ENCODE measurements around the gene GRIK4. TPM values are rescaled to one million over a fixed set of nuclear protein-coding genes. Genes with fewer than 3 reads are reported as not detected.

Gene GRIK4
- total RNA-seq, 1 donor from 2014 or later, result 0.10 TPM

DNA sequence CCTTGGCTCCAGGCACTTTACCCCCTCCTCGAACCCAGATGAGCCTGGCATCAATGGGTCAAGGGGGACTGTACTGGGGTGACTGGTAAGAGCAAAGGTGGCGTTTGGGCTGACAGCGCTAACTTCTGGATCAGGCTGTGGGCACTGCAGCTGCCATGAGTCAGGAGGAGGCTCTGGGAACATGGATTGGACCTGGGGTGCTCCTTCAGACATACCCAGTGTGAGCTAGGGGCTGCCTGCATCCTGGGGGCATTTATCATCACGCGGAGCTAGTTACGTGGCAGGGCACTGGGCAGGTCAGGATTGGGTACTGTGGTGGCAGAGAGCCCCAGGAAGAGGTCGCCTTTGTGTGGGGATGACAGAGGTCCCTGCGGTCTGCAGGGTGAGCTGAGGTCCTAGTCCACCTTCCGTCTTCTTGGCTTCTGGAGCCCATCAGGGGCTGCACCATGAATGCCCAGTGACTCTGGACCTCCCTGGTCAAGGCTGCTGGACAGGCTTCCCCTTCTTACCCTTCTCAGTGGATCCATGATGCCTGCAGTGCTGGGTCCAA lies 13.1 kb downstream of the GRIK4 start:
- DNase-seq (ENCODE audit: low spot score), result no peak

DNA sequence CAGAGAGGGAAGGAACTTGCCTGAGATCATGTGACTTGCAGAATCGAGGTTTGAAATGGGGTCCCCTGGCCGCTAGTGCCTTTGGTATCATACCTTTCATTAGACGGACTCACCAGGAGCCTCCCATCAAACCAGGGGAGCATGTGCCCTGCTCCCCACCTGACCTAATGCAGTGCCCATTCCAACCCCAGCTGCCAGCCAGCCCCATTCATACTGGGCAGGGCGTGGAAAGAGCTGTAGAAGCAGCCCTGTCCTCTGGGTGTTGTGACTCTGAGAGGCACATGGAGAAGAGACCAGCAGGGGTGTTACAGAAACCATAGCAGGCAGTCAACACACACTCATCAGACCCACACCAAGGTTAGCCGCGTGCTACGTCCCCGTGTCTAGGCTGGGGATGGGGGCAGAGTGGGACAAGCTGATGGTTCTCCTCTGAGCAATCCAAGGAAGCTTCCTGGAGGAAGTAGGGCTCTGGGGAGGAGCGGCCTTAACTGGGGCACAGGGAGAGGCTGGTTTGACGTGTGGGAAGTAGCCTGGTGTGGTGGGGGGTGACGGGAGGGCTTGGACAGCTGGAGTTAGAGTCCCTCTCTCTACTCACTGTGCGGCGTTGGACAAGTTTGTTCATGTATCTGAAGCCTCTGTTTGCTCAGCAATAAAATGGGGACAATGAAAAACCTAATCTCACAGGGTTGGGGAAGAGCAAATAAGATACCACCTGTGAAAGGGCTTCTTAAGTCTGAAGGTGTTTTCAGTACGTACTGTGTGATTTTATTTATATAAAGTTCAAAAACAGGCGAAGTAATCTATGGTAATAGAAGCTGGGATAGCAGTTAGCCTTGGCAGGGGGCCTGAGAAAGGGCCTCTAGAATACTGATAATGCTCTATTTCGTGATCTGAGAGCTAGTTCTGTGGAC lies 14.0 kb downstream of the GRIK4 start:
- DNase-seq (ENCODE audit: low spot score), result no peak

DNA sequence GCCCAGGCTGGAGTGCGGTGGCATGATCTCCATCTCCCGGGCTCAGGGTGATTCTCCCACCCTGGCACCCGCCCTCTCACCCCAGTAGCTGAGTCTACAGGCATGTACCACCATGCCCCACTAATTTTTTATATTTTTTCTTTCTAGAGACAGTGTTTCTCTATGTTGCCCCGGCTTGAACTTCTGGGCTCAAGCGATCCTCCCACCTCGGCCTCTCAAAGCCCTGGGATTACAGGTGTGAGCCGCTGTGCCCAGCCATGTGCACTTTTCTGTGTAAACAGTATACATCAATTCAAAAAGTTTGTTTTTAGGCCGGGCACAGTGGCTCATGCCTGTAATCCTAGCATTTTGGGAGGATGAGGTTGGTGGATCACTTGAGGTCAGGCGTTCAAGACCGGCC lies 14.7 kb downstream of the GRIK4 start:
- DNase-seq (ENCODE audit: low spot score), result no peak

DNA sequence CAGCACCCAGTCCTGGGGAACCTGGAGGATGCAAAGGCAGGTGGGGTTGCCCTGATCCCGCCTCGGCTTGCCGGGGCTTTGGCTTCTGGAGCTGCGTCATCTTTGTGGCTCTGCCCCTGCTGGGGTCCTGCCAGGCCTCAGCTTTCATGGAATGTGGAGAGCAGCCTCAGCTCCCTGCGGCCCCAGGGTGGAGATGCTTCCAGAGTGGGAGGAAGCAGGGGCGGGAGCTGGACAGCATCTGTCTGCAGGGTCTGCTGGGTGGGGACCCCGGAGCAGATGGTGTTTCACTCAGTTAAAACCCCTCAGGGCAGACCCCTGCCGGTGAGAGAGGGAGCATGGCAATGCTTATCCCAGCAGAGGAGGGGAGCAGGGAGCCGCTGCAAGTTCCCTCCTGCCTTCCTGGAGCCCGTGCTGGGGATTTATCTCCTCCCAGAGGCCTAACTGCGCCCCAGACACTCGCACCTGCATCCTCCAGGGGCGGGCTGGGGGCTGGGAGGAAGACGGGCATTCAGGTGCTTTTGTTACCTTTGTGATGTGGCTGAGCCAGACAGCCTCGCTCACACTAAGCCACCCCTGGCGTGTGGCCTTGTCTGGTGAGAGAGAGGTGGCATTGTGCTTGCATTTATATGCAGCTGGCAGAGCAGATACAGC lies 15.7 kb downstream of the GRIK4 start:
- no peak for DNase-seq (ENCODE audit: low spot score)

DNA sequence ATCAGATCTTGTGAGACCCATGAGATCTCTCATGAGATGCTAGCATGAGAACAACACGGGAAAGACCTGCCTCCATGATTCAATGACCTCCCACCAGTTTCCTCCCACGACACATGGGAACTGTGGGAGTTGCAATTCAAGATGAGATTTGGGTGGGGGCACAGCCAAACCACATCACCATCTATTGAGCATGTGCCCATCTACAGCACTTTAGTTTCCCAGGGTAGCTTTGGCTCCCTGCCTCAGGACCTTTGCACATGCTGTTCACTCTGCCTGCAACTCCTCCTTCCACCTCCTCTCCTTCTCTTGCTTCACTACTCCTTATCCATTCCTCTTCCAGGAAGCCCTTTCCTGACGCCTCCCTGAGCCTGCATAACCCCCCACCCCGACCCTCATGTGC lies 17.2 kb downstream of the GRIK4 start:
- no peak for DNase-seq (ENCODE audit: low spot score)

DNA sequence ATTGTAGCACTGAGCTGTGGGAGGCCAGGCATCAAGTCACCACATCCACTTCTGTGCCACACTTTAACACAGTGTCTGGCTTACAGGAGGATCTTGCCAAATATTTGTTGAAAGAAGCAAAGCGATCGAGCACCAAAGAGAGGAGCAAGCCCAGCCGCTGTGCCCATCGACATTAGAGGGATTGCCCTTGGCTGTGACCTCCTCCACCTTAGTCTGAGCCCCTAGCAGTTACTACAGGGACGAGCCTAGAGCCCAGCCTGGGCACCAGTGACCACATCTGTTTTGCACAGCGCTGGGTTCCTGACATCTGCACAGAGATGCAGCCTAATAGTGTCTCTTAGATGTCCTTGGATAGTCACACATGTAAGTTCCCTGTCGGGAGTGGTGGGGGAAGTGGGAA lies 17.7 kb downstream of the GRIK4 start:
- no peak for DNase-seq (ENCODE audit: low spot score)

DNA sequence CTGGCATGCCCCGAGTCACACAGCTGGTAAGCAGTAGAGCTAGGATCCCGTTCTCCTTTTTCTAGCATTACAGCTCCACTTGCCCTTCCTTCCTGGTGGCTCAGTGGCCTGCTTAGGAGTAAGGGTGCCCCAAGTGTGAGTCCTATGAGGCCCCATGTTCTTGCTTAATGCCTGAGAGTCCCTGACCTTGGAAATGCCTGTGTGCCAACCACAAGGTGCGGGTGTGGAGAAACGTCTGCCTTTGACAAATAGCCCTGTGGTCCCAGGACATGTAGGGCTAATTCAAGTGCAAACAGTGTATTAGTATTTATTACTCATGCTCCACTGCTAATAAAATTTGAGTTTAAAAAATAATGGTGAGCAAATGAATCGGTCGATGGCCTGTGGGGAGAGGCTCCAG lies 18.4 kb downstream of the GRIK4 start:
- no peak for DNase-seq (ENCODE audit: low spot score)

DNA sequence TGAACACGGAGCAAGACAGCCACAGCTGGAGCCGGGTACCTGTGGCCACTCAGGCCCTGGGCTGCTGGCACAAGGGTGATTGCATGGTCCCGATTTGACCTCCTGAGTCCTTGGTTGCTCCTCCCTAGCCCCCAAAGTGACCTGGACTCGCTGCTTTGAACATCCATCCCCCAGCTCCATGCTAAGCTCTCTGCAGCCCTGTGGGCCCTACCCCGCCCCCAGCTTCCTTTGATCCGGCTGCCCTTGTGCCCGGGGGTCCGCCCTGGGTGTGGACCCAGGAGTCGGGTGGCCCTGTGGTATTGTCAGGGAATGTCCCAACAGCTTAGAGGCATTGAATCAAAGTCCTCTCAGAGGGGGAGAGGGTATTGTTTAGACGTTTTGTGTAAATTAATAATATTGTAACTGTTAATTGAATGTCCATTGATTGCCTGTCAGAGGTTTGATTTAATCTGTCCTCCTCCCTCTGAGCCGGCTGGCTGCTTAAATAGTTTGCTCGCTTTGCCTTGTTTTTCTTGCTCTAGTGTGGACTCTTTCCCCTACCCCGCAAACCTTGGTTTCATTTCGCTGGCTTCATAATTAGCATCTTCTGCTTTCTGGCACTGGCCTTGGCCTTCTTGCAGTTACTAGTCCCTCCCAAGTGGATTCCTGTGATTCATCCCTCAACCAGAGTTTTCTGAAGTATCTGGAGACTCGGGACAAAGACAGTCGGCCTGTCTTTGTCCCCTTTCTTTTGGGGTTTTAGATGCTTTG lies 20.7 kb downstream of the GRIK4 start:
- DNase-seq (ENCODE audit: low spot score), result no peak

DNA sequence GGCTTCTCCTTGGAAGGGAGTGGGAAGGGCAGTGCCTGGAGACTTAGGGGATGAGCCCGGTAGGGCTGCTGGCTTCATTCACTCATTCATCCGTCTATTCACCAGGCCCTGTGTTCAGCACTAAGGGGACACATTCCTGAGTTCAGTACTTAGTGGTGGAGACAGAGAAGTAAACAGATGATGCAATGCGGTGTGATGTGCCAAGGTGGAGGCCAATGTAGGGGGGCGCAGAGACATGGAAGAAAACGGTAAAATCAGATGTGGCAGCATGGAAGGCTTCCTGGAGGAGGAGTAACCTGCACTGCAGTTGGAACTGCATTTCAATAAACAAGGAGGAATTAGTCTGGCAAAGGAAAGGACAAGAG lies 21.3 kb downstream of the GRIK4 start:
- no peak for DNase-seq (ENCODE audit: low spot score)

DNA sequence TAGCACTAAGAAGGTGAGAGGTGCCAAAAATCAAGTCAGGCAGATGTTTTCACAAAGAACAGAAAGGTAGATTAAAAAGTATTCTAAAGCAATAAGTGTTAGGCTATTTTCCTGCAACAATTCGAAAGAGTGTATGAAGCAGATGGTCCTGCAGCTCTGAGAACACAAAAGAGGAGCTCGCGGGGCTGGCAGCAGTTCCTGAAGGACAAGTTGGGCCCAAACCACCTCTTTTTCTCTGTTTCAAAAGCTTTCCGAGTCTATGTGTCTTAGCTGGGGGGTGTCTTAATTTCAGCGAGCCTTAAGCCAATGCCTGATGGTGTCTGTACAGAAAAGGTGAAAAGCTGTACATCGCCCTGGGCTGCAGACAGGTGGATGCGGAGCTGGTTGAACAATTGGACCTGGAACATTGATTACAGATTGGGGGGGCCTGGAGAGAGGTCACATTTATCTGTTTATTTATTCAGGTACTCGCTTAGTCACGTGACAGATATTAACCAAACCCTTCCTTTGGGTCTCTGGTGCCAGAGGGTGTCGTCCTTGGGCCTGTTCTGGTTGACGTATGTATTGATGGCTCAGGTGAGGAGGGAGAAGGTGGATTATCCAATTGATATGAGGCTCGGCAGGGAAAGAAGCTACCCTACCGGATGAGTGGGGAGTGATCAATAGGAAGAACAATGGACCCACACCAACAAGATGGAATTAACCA lies 24.7 kb downstream of the GRIK4 start:
- no peak for DNase-seq (ENCODE audit: low spot score)

DNA sequence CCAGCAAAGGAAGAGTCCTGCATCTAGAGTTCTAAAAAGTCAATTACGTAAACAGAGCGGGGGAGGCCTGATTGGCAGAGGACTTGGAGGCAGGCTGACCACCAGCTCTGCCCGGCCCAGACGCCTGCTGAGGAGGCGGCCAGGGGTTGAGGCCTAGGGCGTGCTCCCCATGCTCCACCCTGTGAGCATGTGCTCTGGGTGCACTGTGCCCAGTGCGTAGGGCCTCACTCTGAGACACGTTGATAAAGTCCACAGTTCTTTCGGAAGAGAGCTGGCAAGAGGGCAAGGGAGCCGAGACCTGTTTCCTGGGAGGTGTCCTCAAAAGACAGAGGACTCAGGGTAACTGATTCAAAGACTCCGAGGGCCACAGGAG lies 25.2 kb downstream of the GRIK4 start:
- no peak for DNase-seq (ENCODE audit: low spot score)

DNA sequence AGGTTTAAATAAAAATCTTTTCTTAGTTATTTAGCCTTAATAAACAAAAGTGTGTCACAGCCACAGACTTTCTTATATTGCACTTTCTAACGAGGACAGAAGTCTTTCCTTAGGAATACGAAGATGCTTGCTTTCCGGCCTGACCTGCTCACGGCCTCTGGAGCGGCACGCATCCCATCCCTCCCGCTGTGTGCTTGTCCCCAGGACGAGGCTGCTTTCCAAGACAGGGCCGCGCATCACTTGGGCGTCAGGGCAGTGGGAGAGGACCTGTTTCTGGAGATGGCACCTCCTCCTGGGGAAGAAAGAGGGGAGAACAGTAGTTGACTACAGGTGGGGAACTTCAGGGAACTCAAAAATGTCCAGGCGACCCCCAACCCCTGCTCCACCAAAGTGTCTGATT lies 26.4 kb downstream of the GRIK4 start:
- DNase-seq (ENCODE audit: low spot score), result no peak

DNA sequence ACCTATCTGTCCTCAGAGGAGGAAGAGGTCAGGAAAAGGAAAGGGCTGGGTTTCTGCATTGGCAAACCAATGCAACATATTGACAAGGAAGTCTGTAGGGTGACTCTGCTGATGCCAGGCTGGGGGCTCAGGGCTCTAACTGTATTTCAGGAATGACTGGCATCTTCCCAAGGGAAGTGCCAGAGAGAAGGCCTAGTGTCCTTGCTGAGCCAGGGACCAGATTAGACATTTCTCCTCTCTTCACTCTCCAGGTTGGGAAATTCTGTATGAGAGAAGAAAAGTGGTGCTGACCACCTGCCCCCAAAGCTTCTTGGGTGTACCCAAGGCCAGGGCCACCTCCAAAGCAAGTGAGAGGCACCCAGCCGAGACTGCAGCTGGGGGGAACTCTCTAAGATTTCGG lies 27.2 kb downstream of the GRIK4 start:
- DNase-seq (ENCODE audit: low spot score), result no peak

DNA sequence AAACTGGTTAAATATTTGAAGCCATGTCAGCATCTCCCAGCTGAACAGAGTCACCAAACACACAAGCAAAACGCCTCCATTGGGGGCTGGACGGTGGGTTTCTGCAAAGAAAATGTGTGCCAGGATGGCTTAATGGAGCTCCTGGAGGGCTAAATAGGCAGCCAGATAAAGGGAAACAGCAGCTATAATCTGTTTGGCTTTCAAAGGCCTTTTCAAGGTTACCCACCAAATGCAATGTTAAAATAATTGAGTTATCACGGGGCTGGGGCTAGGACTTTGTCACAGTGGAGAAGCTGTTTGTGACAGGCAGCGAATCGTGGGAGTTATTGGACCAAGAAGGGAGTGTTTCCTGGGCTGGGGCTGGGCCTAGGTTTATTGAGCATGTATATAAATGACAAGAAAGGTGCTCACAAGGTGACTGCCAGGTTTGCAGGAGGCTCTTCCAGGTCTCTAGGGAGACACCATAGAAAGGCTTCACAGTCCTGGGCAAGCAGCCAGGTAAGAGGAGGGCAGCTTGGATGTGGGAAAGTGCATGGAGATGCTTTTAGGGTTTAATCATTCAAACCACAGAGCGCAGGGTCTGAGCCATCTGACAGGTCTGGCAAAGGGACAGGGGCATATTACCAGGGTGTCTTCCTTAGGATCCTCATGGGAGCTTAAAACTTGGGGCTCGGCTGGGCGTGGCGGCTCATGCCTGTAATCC lies 28.3 kb downstream of the GRIK4 start:
- DNase-seq (ENCODE audit: low spot score), result no peak

DNA sequence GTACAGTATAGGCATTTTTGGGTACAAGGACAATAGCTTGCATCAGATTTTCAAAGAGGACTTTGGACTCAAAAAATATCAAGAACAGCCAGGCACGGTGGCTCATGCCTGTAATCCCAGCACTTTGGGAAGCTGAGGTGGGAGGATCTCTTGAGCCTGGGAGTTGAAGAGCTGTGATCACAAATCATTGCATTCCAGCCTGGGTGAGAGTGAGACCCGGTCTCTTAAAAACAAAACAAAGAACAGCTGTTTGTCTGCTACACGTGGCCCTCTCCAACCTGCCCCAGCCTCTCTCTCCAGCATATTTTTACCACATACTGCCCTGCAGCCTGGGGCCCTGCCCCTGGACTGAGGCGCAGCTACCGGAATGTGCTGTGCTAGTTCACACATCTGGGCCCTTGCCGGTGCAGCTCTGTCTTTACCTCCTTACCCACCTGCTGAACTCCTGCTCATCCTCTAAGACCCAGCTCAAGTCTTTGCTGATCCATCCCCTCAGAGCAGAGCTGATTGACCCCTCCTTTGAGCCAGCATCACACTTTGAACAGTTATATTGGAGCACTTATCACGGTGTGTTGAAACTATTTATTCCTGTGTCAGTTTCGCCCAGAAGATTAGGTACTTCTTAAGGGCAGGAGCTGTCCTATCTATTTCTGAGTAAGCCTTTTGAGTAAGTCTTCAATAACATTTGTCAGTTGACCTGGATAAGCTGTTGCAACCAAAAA lies 29.4 kb downstream of the GRIK4 start:
- DNase-seq (ENCODE audit: low spot score), result no peak

DNA sequence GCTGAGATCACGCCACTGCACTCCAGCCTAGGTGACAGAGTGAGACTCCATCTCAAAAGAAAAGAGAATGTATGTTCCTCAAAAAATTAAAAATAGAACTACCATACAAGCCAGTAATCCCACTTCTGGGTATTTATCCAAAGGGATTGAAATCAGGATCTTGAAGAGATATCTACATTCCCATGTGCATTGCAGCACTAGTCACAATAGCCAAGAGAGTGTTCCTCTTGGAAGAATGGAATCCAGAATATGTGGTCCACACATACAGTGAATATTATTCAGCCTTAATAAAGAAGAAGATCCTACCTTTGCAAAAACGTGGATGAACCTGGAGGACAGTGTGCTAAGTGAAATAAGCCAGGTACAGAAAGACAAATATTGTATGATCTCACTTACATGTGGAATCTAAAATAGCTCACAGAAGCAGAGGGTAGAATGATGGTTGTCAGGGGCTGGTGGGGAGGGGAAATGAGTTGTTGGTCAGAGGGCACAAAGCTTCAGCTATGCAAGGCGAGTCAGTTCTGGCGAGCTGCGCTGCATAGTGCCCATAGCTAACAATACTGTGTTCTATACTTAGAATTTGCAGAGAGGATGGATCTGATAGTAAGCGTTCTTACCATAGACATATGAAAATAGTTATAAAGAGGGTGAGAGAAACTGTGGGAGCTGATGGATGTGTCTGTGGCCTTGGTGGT lies 32.1 kb downstream of the GRIK4 start:
- no peak for DNase-seq (ENCODE audit: low spot score)

DNA sequence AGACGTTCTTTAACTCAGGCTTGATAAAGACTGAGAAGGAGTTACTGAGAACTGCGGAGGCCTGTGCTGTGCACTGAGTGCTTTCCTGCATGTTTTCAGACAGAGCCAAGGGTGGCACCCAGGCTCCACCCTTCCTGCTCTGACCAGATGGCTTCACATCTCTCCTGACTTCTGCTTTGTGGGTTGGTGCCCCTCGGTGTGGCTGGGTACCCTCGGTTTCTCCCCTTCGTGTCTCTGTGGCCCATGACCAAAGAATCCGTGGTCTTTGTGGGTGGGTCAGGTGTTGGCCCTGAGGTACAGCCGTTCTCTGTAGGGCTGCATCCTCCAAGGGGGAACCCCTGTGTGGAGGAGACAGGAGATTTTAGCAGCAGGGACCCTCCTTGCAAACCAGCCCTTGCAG lies 34.3 kb downstream of the GRIK4 start:
- DNase-seq (ENCODE audit: low spot score), result no peak

DNA sequence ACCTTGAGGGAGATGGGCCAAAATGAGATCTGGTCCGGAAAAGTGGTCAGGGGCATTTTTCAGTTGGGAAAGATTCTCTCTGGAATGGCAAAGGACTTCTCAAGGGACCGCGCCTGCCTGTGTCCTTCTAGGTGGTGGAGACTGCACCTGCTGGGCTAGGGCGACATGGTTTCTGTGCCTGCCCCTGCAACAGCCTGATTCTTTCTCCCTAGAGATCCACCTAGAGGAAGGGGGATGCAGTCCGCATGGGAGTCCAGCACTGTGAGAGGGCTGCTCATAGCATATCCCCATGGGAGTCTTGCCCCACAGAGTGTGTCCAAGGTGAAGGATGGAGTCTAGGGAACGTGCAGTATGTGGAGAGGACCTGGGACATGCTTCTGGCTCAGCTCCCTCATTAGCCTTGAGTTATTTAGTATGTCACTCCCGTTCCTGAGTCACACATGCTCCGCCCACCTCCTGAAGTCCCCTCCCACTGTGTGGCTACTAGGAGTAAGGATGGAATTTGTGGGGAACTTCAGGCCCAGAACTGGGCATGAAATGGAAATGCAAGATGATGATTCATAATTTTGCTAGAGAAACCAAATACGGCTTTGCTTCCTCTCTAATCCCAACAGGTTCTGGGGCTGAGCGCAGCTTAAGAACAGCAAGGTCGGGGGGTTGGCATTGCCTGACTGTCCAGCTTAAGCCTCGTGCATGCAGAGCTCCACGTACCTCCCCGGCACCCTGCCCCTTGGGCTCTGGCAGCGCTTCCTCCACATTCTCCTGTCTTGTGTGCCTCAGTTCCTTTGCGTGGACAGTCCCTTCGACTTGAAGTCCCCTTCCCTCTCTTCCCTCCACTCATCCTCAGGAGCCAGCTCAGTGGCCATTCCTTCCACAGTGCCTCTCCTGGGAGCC lies 35.0 kb downstream of the GRIK4 start:
- DNase-seq (ENCODE audit: low spot score), result no peak

All from mesenteric fat pad (tissue), 1 donor.